AG09319 (cell line): Measurements from ENCODE around the gene GCGR.
"Not testable (repeated sequence)": the region's sequence is repeated elsewhere in the genome, so short reads cannot be mapped to it uniquely, and the experiment has no call there.

Experiments used
- DNase-seq: peaks from one replicate; pipeline ENCODE4 v3.0.0-alpha.2; 2010; ENCODE audit warnings: low read depth; ENCODE audit errors: extremely low read depth
- CTCF ChIP-seq: IDR thresholded peaks from 2 replicates; pipeline ENCODE4 v1.5.1; 2011; ENCODE audit warnings: low read depth, mild to moderate bottlenecking, inconsistent platforms, low read length, moderate library complexity

The GCGR gene

GRCh38 chr17:81833921-81834830 is 30.2 kb downstream of the GCGR start:
- no peak for TF ChIP-seq CTCF

GRCh38 chr17:81834831-81835267 is 30.9 kb downstream of the GCGR start, which contains the start of gene PPP1R27:
PPP1R27 (minus strand) TSS chr17:81835050; CDS start chr17:81834953, 97 bp downstream.
- no peak for DNase-seq
- TF ChIP-seq CTCF: no peak

More at GRCh38 chr17:81833921-81834830, 30.2 kb downstream of the GCGR start:
- no peak for DNase-seq

- peak; percentile 36 for DNase-seq
- TF ChIP-seq CTCF: no peak
Measured at GRCh38 chr17:81837641-81838040, 33.7 kb downstream of the GCGR start.

- no peak for DNase-seq
- TF ChIP-seq CTCF: no peak
Measured at GRCh38 chr17:81838753-81839255, 34.9 kb downstream of the GCGR start.

- TF ChIP-seq CTCF: no peak
- DNase-seq: no peak
Measured at GRCh38 chr17:81839301-81839700, 35.4 kb downstream of the GCGR start.

GRCh38 chr17:81840059-81840458 is 36.1 kb downstream of the GCGR start:
- not testable (repeated sequence) for DNase-seq

- TF ChIP-seq CTCF: no peak
- no peak for DNase-seq
Measured at GRCh38 chr17:81840826-81841778, 37.2 kb downstream of the GCGR start.
